HepG2 (cell line): ENCODE data around the gene TRA2B.
A peak's percentile ranks its signal among the peaks of the same experiment; 100 is the strongest.

ENCODE experiments used
- AFF4 ChIP-seq: sonication (generic); formaldehyde crosslinking; IDR thresholded peaks from 2 replicates; pipeline ENCODE4 v1.4.0; 2020; ENCODE audit warnings: missing genetic modification reagents
- AKAP8 ChIP-seq: sonication (generic); formaldehyde crosslinking; IDR thresholded peaks from 2 replicates; pipeline ENCODE4 v1.5.1; 2020; ENCODE audit warnings: mild to moderate bottlenecking, missing genetic modification reagents
- ATF6 ChIP-seq: sonication (generic); formaldehyde crosslinking; conservative IDR thresholded peaks from 2 replicates; pipeline ENCODE4 v1.4.0; 2020; ENCODE audit warnings: missing genetic modification reagents
- CTCF ChIP-seq: sonication (generic); formaldehyde crosslinking; IDR thresholded peaks from 2 replicates; pipeline ENCODE4 v1.5.0; 2020; ENCODE audit warnings: mild to moderate bottlenecking, missing genetic modification reagents, moderate library complexity
- MED1 ChIP-seq: sonication (generic); formaldehyde crosslinking; IDR thresholded peaks from 2 replicates; pipeline ENCODE4 v1.4.0; 2020; ENCODE audit warnings: missing genetic modification reagents
- POLR2A ChIP-seq, 2 experiments: IDR thresholded peaks; 2 replicates each; pipeline ENCODE4 v1.6.1; 2011; ENCODE audit warnings: low read depth in 2 of 2, low read length in 2 of 2, mild to moderate bottlenecking in 1 of 2, moderate library complexity in 1 of 2; ENCODE audit not compliant: insufficient read depth in 1 of 2
- POLR2AphosphoS5 ChIP-seq: IDR thresholded peaks from 2 replicates; pipeline ENCODE4 v1.6.1; 2012; ENCODE audit warnings: low read depth, low read length
- RAD21 ChIP-seq: fragments of 450-650 bp; formaldehyde crosslinking; IDR thresholded peaks from 2 replicates; pipeline ENCODE4 v1.5.0; 2020; ENCODE audit warnings: mild to moderate bottlenecking
- SIN3B ChIP-seq: fragments of 150-350 bp; IDR thresholded peaks from 2 replicates; pipeline ENCODE4 v1.6.1; 2014; ENCODE audit warnings: low read length
- SUZ12 ChIP-seq: fragments of 150-350 bp; IDR thresholded peaks from 2 replicates; pipeline ENCODE4 v1.6.1; 2014; ENCODE audit warnings: low read depth, low read length
- U2AF2 ChIP-seq: fragments of 200-400 bp; formaldehyde crosslinking; IDR thresholded peaks from 2 replicates; pipeline ENCODE4 v1.6.1; 2017; ENCODE audit warnings: low read depth, mild to moderate bottlenecking, low read length

GRCh38 chr3:185936814-185937688 is 763 bp downstream of the TRA2B start:
- TF ChIP-seq MED1 (CRISPR knock-in tag) (no peak), POLR2A (IDR thresholded peaks at IDR 0.05; ENCODE audit: insufficient read depth in 1 of 2, low read depth in 2 of 2, low read length in 2 of 2) (peak in 1 of 2 experiments; percentile 37; a peak in 1 of 4 replicates), RAD21 (CRISPR knock-in tag) (no peak), CTCF (CRISPR knock-in tag) (no peak), ATF6 (no peak), SUZ12 (no peak), AKAP8 (CRISPR knock-in tag) (no peak), AFF4 (CRISPR knock-in tag) (0 out of 2 replicates have a peak, but pooled peaks have one; percentile 57), U2AF2 (no peak), SIN3B (no peak), POLR2AphosphoS5 (peak; percentile 6; the same call in 1 of the 2 replicates)
